Middle frontal gyrus (tissue), 1 donor: Measurements from ENCODE around the gene EEF1B2.
"Not testable (repeated sequence)": the region's sequence is repeated elsewhere in the genome, so short reads cannot be mapped to it uniquely, and the experiment has no call there.

ENCODE experiments used
- DNase-seq: peaks from one replicate; pipeline ENCODE4 v3.0.0-alpha.2; 2015; ENCODE audit warnings: low spot score; ENCODE audit errors: extremely low spot score

The EEF1B2 gene

GRCh38 chr2:206159346-206160124 is at the start of gene EEF1B2, which contains the start of gene NDUFS1:
Gene EEF1B2, plus strand, starts transcription at chr2:206159895. Its CDS starts 85 bp downstream, at chr2:206159980.
Gene NDUFS1, minus strand, starts transcription at chr2:206159444. Its CDS starts 5,766 bp downstream, at chr2:206153678.
- peak; percentile 98 for DNase-seq

GRCh38 chr2:206112108-206112507 is 47.6 kb upstream of the EEF1B2 start:
- no peak for DNase-seq

- no peak for DNase-seq
Observed at GRCh38 chr2:206112846-206113547, 46.7 kb upstream of the EEF1B2 start.

- DNase-seq, result no peak
Observed at GRCh38 chr2:206115026-206115578, 44.6 kb upstream of the EEF1B2 start.

GRCh38 chr2:206116278-206116677 is 43.4 kb upstream of the EEF1B2 start:
- no peak for DNase-seq

- DNase-seq, result not testable (repeated sequence)
Observed at GRCh38 chr2:206122569-206122968, 37.1 kb upstream of the EEF1B2 start.

GRCh38 chr2:206125901-206126300 is 33.8 kb upstream of the EEF1B2 start:
- no peak for DNase-seq

GRCh38 chr2:206127656-206128055 is 32.0 kb upstream of the EEF1B2 start:
- no peak for DNase-seq

- no peak for DNase-seq
Observed at GRCh38 chr2:206143451-206143850, 16.2 kb upstream of the EEF1B2 start.

GRCh38 chr2:206144383-206144782 is 15.3 kb upstream of the EEF1B2 start:
- no peak for DNase-seq

GRCh38 chr2:206145665-206146064 is 14.0 kb upstream of the EEF1B2 start:
- DNase-seq, result no peak

GRCh38 chr2:206149330-206149729 is 10.4 kb upstream of the EEF1B2 start:
- no peak for DNase-seq

- DNase-seq, result no peak
Observed at GRCh38 chr2:206150168-206150567, 9.5 kb upstream of the EEF1B2 start.

GRCh38 chr2:206150631-206151030 is 9.1 kb upstream of the EEF1B2 start:
- no peak for DNase-seq

- DNase-seq, result no peak
Observed at GRCh38 chr2:206154197-206154596, 5.5 kb upstream of the EEF1B2 start.

GRCh38 chr2:206157014-206157413 is 2.7 kb upstream of the EEF1B2 start:
- DNase-seq, result not testable (repeated sequence)

- DNase-seq, result peak; percentile 8
Observed at GRCh38 chr2:206158563-206159345, 941 bp upstream of the EEF1B2 start.

- no peak for DNase-seq
Observed at GRCh38 chr2:206160125-206160806, 571 bp downstream of the EEF1B2 start.

- no peak for DNase-seq
Observed at GRCh38 chr2:206160807-206161179, 1.1 kb downstream of the EEF1B2 start.

- DNase-seq, result not testable (repeated sequence)
Observed at GRCh38 chr2:206162401-206162800, 2.7 kb downstream of the EEF1B2 start.
